Body of pancreas (tissue), 4 donors: Measurements from ENCODE around the gene OLFM4.

Source experiments
- CTCF ChIP-seq, 7 experiments: fragments of 450-650 bp in 4 of 7; fragments of 200-600 bp in 3 of 7; sonication (generic) in 3 of 7; IDR thresholded peaks; one replicate each; pipeline ENCODE4 v1.5.1; 2016 to 2019; ENCODE audit warnings: antibody characterized with exemption in 7 of 7
- POLR2A ChIP-seq, 3 donors: fragments of 450-650 bp; IDR thresholded peaks; one replicate each; pipeline ENCODE4 v1.6.1; 2016; ENCODE audit warnings: antibody characterized with exemption in 3 of 3, mild to moderate bottlenecking in 2 of 3

- TF ChIP-seq CTCF (IDR thresholded peaks at IDR 0.05) = no peak
- no peak for TF ChIP-seq POLR2A (IDR thresholded peaks at IDR 0.05)
Observed at GRCh38 chr13:53079691-53080090, 51.1 kb downstream of the OLFM4 start.
